ENCODE data around the gene PDIA4. TPM values are rescaled to one million over a fixed set of nuclear protein-coding genes. Genes with fewer than 3 reads are reported as not detected.

Gene PDIA4
- total RNA-seq, 1 experiment from 2014 or later, result 217 TPM

- Histone ChIP-seq H3K4me3 (replicated peaks in 1 of 2; ENCODE audit: low read depth in 1 of 2, low read length in 2 of 2) (no peak overlapping the region), H3K9me3 (ENCODE audit: control insufficient read depth in 1 of 2, insufficient read depth in 1 of 2, low read depth in 1 of 2, low read length in 2 of 2) (no peaks in the 10 kb centered on the region), H3K9ac (ENCODE audit: low read length) (no peak overlapping the region), H3K9me2 (ENCODE audit: insufficient read depth) (no peaks in the 10 kb centered on the region), H3K36me3 (ENCODE audit: control insufficient read depth in 1 of 2, insufficient read depth in 2 of 2, low read length in 2 of 2) (no peaks in the 10 kb centered on the region), H3K27me3 (ENCODE audit: insufficient read depth, low read length) (no peaks in the 10 kb centered on the region), H3K79me2 (ENCODE audit: insufficient read depth, low read length) (no peaks in the 10 kb centered on the region), H2AFZ (ENCODE audit: low read depth, low read length, poor library complexity, severe bottlenecking) (no peak overlapping the region), H3K4me2 (ENCODE audit: low read length) (no peak overlapping the region), H4K20me1 (ENCODE audit: insufficient read depth) (no peaks in the 10 kb centered on the region), H3K27ac (ENCODE audit: low read depth, low read length) (no peak overlapping the region), H3K4me1 (ENCODE audit: control insufficient read depth in 1 of 2, insufficient read depth in 2 of 2, low read length in 2 of 2) (peaks cover 3 to 19% of the 10 kb centered on the region in 2 experiments; a peak in 3 of 4 replicates)
- DNase-seq (ENCODE audit: low read depth, low spot score), result no peak
- no peak for TF ChIP-seq ELF1 (IDR thresholded peaks at IDR 0.05; ENCODE audit: borderline replicate concordance, low read depth)
- no peak for TF ChIP-seq POLR2A (IDR thresholded peaks at IDR 0.05; ENCODE audit: borderline replicate concordance, extremely low read depth, insufficient read depth, insufficient read length)
- no peak for TF ChIP-seq RAD21 (IDR thresholded peaks at IDR 0.05; ENCODE audit: low read depth)
- no peak for TF ChIP-seq SP1 (IDR thresholded peaks at IDR 0.05; ENCODE audit: low read depth)
- no peak for TF ChIP-seq FOSL1 (IDR thresholded peaks at IDR 0.05; ENCODE audit: low read depth)
- no peak for TF ChIP-seq EZH2 (IDR thresholded peaks at IDR 0.05)
- TF ChIP-seq POLR2AphosphoS5 (IDR thresholded peaks at IDR 0.05; ENCODE audit: low read depth, low read length), result no peak
- no peak for TF ChIP-seq SRF (IDR thresholded peaks at IDR 0.05; ENCODE audit: low read depth)
- TF ChIP-seq, protein P1, sequence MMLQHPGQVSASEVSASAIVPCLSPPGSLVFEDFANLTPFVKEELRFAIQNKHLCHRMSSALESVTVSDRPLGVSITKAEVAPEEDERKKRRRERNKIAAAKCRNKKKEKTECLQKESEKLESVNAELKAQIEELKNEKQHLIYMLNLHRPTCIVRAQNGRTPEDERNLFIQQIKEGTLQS (IDR thresholded peaks at IDR 0.05), result no peak
- no peak for TF ChIP-seq TCF7L2 (IDR thresholded peaks at IDR 0.05; ENCODE audit: borderline replicate concordance, extremely low read depth, insufficient read depth, insufficient read length)
- TF ChIP-seq ZFX (IDR thresholded peaks at IDR 0.05), result no peak
- no peak for TF ChIP-seq MAX (IDR thresholded peaks at IDR 0.05)
- no peak for TF ChIP-seq YY1 (IDR thresholded peaks at IDR 0.05; ENCODE audit: extremely low read depth, insufficient replicate concordance, low read depth, low read length)
- TF ChIP-seq SIN3A (IDR thresholded peaks at IDR 0.05; ENCODE audit: low read depth), result no peak
- TF ChIP-seq ZNF274 (IDR thresholded peaks at IDR 0.05; ENCODE audit: low read depth, low read length), result no peak
- no peak for TF ChIP-seq ZBTB33 (IDR thresholded peaks at IDR 0.05; ENCODE audit: extremely low read depth, insufficient replicate concordance, low read length)
- TF ChIP-seq CEBPB (IDR thresholded peaks at IDR 0.05; ENCODE audit: low read depth), result no peak
- BruUV-seq (replicated peaks), result no TSS peak
- ChIA-PET RAD21 (ENCODE audit: low non-redundant PET in 1 of 2, low total read pairs in 2 of 2, uncharacterized antibody in 2 of 2, unreplicated experiment in 2 of 2) (no interaction called here), POLR2A (no interaction called here), CTCF (no interaction called here)
- intact Hi-C loops (cut with micrococcal nuclease), result no loop called here
- ATAC-seq, result no peak
Observed at GRCh38 chr7:149060156-149060555, 31.9 kb upstream of the PDIA4 start.

Data from HCT116 (cell line).